Measurements from ENCODE around the gene DSTYK.
"Not testable (repeated sequence)": the region's sequence is repeated elsewhere in the genome, so short reads cannot be mapped to it uniquely, and the experiment has no call there.

DSTYK gene

DNA sequence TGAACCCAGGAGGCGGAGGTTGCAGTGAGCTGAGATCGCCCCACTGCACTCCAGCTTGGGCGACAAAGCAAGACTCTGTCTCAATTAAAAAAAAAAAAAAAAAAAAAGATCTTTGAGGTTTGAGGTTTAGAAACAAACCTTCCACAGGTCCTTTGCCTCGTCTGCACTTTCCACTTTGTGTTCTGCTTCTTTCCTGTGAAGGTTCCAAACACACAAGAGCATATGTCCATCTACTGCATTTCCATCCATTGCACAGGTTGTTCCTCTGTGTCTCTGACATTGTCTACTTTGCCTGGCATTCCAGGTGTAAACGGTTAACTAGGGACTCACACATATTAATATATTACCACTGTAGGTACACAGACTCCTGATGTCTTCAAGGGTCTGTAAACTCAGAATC lies 40.1 kb downstream of the DSTYK start:
- DNase-seq, result no peak

GRCh38 chr1:205170532-205171269 lies 40.8 kb downstream of the DSTYK start:
- no peak for DNase-seq

GRCh38 chr1:205169248-205169647 lies 42.3 kb downstream of the DSTYK start:
- DNase-seq, result no peak

- DNase-seq, result no peak
Measured at GRCh38 chr1:205168291-205168690, 43.2 kb downstream of the DSTYK start.

DNA sequence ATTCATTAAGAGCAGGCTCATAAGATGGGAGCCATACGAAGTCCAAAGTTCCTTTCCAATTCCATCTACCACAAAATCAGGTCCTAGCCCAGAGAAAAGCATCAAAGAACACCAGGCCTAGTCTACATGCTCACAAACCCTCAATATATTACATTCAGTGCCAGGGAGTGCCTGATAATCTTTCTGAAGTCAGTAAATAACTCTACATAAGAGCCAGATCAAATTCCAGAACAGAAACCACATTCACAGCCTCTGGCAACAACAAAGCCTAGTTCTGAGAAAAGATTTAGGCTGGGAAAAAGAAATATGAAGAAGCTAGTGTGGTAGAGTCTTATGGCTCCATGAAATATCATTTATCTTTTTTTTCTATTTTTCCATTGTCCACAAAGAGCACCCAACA lies 49.2 kb downstream of the DSTYK start:
- DNase-seq, result no peak

- DNase-seq, result no peak
Measured at GRCh38 chr1:205161076-205161475, 50.4 kb downstream of the DSTYK start.

GRCh38 chr1:205158048-205158616 lies 53.4 kb downstream of the DSTYK start:
- DNase-seq, result no peak

GRCh38 chr1:205155665-205156377 lies 55.7 kb downstream of the DSTYK start:
- DNase-seq, result not testable (repeated sequence)

DNA sequence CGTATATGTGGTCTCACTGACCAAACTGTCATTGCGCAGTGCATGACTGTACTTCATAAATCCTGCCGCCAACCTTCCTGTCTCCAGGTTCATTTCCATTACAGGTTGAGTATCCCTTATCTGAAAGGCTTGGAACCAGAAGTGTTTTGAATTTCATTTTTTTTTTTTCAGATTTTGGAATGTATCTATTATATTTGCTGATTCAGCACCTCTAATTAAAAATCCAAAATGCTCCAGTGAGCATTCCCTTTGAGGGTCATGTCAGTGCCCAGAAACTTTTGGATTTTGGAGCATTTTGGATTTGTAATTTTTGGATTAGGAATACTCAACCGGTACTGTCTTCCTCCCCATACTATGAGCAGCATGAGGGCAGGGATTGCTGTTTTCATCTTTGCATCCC lies 59.0 kb downstream of the DSTYK start:
- DNase-seq, result no peak

DNA sequence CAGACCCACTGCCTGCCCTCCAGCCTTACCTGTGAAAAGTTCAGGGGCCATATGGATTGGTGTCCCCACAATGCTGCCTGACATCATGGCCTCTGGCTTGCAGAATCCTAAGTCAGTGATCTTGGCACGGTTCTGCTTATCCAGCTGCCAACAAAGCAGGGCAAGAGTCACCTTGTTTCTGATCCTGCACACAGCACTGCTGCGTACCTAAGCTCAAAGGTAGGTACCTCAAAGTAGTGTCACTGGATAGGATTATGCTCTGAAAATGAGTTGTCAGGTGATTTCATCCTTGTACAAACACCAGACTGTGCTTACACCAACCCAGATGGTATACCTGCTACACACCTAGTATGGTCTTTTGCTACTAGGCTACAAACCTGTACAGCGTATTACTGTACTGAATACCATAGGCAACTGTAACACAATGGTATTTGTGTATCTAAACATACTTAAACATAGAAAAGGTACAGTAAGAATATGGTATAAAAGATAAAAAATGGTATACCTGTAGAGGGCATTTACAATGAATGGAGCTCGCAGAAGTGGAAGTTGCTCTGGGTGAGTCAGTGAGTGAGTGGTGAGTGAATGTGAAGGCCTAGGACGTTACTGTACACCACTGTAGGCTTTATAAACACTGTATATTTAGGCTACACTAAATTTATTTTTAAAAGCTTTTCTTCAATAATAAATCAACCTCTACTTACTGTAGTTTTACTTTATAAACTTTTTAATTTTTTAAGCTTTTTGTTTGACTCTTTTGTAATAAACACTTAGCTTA lies 60.7 kb downstream of the DSTYK start:
- DNase-seq, result no peak

DNA sequence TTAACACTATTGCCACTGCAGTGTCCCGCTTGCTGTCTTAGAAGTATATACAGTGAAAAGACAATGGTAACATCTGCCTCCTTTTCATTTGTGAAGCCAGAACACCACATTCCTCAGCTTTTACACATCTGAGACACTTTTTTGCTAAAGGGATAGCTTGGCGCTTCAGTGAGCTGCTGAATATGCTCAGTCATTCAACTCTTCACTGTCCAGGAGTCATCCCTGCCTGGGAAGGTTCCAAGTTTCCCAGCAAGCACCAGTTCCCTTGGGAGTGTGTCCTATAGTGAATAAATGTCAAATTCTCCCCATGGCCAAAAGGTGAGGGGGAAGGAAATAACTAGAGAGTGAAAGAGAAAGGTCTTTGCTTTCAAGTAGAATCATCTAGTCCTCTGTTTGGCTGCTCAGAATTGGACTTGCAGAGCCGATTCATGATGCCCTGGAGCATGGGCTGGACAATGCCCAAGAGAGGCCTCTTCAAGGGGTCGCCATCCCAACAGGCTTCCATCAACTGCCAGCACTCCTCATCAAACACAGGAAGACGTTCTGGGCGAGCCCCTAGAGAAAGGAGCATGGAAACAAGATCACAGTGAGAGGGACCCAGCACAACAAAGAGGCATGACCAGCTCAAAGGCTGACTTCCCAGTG lies 64.2 kb downstream of the DSTYK start:
- no peak for DNase-seq

GRCh38 chr1:205144751-205145150 lies 66.8 kb downstream of the DSTYK start:
- no peak for DNase-seq

- no peak for DNase-seq
Measured at GRCh38 chr1:205144046-205144720, 67.3 kb downstream of the DSTYK start.

DNA sequence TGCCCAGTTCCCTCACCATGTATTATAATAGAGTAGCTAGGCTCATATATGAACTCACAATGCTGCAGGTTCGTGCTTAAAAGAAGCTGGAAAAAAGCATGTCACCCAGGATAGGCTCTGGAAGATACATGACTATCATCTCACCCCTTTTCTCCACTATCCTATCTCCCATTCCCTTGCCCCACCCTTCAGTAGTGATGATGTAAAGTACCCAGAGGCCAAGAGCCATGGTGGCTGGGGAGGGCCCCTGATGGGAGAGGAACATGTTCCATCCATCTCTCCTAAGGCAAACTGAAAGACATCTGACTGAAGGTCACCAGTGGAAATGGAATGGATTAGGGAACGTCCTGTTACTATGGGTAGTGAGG lies 69.4 kb downstream of the DSTYK start:
- DNase-seq, result no peak

DNA sequence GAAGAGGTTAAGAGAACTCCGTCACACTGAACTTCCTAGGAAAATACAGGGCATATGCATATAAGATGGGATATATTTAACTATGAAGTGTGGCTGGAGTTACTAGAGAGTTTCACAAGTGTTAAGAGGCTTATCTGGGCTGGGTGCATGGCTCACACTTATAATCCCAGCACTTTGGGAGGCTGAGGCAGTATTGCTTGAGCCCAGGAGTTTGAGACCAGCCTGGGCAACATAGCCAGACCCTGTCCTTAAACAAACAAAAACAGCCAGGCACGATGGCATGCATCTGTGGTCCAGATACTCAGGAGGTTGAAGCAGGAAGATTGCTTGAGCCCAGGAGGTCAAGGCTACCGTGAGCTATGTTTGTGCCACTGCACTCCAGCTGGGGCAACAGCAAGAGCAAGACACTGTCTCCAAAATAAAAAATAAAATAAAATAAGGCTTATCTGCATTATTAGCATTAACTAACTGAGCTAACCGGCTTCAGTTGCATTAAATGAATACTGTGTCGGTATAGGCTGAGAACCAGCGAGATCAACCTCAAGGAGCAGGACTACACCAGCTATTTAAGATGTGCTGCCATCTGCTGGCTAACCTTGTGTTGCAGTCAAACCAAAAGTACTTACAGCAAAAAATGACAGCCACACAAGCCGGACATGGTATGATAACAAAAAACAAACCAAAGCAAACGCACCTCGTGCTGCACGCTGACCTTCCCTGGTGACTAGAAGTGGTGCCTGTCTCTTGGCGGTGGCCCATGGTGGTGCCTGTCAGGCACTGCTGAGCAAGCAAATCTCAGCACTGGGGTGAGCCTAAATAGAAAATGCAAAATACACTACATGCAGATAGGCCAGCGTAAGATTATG lies 70.0 kb downstream of the DSTYK start:
- peak; percentile 82 for DNase-seq

GRCh38 chr1:205140113-205140512 lies 71.4 kb downstream of the DSTYK start:
- no peak for DNase-seq

GRCh38 chr1:205137901-205138300 lies 73.6 kb downstream of the DSTYK start:
- DNase-seq, result no peak

- DNase-seq, result no peak
Measured at GRCh38 chr1:205133287-205133686, 78.2 kb downstream of the DSTYK start.

DNA sequence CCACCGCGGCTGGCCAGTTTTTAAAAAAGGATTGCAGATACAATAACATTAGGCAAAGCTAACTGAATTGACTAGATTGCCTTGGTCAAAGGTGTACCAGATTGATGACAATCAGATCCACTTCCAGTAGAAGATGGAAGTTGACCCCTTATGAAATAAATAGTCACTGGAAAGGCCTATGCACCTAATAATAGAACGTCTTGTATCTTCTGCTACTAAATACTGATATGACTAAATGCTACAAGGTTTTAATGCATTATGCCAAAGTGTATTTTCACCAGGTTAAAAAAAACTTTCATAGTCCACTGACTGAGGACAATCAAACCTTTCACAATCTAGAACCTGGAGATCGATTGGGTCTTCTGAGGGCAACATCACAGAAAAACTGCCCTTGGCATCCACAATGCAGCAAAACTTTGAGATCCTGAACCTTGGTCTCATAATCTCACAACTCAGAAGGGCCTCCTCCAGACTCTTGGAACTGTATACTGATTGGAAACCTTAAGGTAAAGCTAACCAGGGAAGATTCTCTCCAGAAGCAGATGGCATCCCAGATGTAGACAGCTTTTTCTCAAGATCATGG lies 82.0 kb downstream of the DSTYK start:
- DNase-seq, result no peak

DNA sequence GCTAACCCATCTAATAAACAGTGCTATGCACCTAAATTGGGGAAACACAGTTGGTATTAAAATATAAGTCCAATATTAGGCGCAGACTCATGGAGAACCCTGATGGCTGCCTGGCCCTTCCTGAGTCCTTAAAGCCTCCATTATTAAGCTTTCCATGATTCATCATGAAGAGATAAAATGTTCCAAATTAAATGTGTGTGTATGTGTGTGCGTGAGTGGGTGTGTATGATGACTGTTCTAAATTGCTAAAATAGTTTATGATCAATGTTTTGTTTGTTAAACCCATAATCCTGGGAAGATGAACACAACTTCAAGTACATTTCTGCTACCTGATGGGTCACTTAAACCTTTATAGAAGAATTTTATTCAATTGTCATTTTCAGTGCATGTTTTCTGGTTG lies 83.5 kb downstream of the DSTYK start:
- no peak for DNase-seq

- DNase-seq, result no peak
Measured at GRCh38 chr1:205127646-205128045, 83.9 kb downstream of the DSTYK start.
